Stimulated activated CD4-positive, alpha-beta T cell treated with anti-CD3 and anti-CD28 coated beads, Interleukin-1b, Interleukin-23, amount 100 ng/mL, for 1 hour (primary cell): Measurements from ENCODE around the gene RBFOX2.
"Not testable (repeated sequence)": the region's sequence is repeated elsewhere in the genome, so short reads cannot be mapped to it uniquely, and the experiment has no call there.

Experiments
- DNase-seq, 2 donors: peaks; one replicate each; pipeline ENCODE4 v3.0.0-alpha.2; 2020; ENCODE audit warnings: low read depth in 2 of 2

Gene RBFOX2

GRCh38 chr22:35777335-35777975 lies 251.2 kb downstream of the RBFOX2 start:
- DNase-seq, result no peak

GRCh38 chr22:35775339-35775738 lies 253.3 kb downstream of the RBFOX2 start:
- no peak for DNase-seq

DNA sequence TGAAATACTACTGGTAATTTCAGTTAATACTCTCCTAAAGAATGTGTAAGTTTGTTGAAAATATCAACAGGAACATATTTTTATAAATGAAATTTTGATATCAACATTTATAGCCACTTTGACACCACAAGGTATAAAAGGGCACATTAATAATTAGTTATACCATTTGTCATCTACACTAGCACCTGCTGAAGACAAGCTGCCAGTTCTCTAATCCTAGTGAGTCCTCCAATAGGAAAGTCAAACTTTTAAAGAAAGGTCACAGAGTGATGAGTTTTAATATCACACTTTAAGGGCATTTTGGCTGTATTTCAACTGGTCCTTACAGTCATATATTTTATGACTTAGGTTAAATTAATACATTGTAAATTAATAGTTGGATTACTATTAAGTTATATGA lies 258.6 kb downstream of the RBFOX2 start:
- DNase-seq, result no peak

DNA sequence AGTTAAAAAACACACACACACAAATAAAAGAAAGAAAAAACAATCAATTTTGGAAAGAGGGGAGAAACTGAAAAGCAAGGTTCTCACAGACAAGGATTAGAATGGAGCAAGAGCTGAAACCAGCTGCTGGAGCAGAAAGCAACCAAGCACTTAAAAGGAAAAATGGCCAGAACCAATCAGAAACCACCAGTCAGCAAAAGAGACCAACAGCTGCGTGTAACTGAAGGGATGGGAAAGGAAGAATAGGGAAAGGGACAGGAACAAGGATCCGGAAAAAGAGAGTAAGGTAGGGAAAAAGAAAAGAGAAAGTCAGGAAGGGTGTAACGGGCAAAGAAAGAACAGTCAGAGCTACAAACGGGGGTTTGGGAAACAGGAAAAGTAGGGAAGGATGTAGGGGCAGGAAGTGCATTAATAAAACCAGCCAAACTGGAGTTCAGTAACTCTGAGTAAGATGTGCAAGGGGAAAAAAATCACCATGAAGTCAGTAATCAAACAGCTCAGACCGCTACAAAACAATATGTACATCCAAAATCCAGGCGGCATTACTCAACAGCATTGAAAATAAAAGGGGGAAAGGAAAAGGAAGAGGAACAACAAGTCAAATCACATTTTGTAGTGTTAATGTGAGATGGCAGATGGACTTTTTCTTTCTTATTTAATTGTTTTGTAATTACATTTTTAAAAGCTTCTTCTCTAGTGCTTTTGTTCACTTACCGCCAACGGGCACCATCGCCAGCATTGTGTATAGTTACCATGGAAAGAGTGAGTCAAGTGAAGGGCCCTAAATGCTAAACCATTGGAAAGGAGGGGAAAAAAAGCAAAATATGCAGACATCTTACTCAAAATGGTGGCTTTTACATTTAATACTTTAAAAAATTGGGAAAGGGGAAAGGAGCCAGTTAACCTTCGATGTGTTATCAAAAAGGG lies 261.7 kb downstream of the RBFOX2 start:
- DNase-seq, result no peak

- DNase-seq, result no peak
Observed at GRCh38 chr22:35761037-35761436, 267.6 kb downstream of the RBFOX2 start.

DNA sequence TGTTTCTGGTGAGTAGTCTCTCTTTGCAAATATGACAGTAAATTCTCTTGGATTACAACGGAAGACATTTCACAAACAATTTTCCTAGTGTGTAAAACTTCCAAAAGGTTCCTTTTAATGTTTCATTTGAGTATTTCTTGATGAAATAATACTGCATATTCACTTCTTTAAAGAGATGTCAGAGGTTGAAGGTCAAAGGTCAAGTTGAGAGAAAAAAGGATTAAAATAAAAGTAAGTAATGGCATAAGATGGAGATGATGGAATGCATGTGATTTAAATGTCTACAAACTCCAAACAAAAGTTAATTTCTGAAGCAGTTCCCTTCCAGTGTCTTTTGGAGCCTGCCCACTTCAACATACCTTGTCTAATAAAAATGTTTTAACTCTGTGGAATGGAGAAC lies 270.2 kb downstream of the RBFOX2 start:
- DNase-seq, result no peak

GRCh38 chr22:35756722-35757121 lies 271.9 kb downstream of the RBFOX2 start:
- no peak for DNase-seq

DNA sequence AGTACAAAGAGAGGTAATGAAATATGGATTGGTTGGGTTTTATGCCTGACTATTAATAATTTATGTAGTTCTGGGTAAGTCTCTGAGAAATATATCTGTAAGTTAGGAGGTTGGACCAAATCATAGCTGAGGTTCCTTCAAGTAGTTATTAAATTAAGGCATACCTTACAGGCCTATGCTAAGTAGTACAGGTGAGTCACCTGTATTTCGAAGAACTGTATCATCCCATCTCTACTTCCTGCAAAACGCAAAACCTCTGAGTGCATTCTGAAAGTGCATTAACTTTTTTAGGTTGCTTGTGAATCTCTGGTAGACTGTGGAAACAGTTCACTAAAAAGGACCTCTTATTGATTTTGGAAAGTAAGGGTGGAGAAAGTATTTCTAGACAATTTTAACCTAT lies 273.9 kb downstream of the RBFOX2 start:
- no peak for DNase-seq

DNA sequence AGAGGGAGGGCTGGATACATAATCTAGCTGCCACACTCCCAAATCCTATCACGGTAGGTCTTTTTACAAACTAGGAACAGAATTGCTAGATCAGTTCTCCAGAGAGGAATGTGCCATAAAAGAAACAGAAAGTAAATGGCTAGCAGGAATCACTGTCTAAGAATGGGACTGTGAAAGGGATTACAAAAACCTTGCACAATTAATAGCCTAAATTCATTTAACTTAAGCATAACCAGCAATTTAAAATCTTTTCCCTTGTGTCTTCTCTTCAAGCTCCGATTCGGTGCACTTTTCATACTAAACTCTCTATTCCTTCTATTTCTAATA lies 275.8 kb downstream of the RBFOX2 start:
- no peak for DNase-seq

GRCh38 chr22:35752006-35752862 lies 276.4 kb downstream of the RBFOX2 start:
- DNase-seq, result no peak

DNA sequence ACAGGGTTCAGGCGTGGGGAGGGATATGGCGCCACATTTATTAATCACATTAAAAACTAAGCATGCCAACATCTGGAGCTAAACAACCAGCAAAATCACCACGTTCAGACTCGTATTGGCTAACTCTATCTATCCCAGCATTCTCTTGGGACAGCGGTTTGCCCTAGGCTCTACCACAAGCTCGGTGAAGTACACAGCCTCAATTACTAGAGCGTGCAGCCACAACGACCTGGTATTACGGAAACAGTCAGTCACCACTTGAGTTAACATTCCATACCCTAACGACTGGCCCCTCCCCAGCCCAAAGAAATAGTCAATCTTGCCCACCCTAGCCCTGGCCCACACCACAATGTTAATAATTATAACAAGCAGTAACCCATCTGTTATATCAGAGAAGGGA lies 278.8 kb downstream of the RBFOX2 start:
- DNase-seq, result no peak

DNA sequence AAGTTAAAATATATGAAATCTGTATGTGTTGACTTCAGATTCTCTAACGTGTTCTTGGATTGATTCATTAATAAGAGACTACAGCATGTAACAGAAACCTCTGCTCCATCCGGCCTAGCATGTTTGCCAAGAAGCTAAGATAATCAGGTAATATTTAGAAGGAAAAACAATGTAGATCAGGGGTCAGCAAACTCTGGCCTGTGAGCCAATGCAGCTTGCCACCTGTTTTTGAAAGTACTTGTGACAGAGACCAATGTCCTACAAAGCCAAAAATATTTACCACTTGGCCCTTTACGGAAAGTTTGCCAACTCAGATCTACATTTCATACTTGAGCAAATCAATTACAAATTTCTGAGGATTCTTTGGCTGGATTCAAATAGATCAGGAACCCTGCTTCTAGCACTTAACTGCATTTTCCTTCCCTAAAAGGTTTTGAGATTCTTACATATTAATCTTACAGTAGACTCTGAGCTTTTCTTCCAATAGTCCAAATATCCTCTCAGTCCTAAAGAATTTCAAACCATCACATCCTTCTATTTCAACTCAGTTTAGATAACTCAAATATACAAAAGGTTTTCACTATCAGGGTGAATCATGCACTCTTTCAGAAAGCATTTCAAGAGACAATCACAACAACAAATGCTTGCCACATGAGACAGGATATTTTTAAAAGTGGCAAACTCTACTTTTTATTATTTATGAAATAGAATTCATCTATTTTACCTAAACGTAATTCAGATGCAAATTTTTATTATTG lies 281.5 kb downstream of the RBFOX2 start:
- no peak for DNase-seq

GRCh38 chr22:35746248-35746647 lies 282.4 kb downstream of the RBFOX2 start:
- no peak for DNase-seq

- DNase-seq, result no peak
Observed at GRCh38 chr22:35743326-35743860, 285.2 kb downstream of the RBFOX2 start.

DNA sequence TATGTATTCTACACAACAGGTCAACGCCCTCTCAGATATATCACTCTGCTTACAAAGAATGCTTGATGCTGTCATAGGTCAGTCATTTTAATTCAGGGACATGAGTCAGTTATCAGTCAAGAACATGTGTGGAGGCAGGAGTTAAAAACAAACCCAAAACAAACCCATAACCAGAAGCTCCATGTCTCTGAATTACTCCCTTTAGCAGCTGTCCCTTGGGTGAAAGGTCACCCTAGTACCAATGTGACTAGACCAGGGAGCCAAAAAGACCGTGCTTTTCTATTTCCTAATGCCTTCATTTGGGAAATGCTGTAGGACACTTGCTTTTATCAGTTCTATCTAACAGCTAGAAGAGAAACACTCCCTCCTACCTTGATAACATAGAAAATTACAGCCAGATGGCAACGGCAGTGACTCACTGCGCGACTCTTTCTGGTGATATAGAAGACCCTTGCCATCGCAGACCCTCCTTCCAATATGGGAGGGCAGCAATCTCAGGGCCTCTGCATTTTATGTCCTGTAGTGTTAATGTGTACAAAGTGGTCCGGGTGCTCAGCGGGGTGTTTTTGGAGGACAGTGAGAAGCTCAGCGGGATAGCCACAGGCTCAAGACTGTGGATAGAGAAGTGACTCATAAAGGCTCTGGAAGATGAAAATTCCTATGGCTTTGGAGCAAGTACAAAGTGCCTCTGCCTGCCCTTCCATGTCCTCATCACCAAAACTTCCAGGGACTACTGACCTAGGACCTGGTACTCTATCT lies 286.1 kb downstream of the RBFOX2 start:
- no peak for DNase-seq

DNA sequence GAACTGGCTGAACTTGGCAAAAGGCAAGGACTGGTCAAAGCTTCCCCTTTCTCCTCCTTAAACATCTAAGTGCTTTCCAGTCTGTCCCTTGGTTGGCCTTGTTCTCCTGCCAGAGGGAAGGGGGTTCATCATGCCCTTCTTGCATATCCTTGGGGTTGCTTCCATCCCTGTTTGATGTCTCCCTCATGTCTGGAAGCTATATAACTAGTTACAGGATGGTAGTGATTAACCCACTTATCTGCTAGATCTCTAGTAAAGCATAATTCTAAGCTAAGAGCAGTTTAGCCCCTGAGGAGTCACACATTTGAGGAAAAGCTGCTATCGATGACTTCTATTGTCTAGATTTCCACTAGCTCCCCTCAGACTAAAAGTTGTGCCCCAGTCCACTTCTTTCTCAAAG lies 288.0 kb downstream of the RBFOX2 start:
- no peak for DNase-seq

DNA sequence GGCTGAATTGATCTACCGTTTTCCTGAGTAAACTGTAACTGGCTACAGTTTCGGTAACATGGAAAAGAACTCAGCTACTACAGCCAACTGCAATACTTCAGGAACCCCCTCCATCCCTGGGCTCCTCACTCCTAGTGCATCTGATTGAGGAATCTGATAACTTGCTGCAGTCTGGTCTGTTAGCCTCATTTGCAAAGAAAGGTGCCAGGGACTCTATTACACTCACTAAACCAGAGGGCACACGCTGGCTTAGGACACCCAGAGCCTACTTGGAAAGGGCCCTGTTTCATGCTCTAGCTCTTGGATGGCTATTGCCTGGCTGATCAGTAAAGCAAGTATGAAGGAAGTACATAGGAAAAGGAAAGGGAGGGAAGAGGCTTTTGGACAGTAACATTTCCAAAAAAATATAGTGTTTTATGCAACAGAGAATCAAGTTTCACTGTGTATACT lies 288.7 kb downstream of the RBFOX2 start:
- no peak for DNase-seq

DNA sequence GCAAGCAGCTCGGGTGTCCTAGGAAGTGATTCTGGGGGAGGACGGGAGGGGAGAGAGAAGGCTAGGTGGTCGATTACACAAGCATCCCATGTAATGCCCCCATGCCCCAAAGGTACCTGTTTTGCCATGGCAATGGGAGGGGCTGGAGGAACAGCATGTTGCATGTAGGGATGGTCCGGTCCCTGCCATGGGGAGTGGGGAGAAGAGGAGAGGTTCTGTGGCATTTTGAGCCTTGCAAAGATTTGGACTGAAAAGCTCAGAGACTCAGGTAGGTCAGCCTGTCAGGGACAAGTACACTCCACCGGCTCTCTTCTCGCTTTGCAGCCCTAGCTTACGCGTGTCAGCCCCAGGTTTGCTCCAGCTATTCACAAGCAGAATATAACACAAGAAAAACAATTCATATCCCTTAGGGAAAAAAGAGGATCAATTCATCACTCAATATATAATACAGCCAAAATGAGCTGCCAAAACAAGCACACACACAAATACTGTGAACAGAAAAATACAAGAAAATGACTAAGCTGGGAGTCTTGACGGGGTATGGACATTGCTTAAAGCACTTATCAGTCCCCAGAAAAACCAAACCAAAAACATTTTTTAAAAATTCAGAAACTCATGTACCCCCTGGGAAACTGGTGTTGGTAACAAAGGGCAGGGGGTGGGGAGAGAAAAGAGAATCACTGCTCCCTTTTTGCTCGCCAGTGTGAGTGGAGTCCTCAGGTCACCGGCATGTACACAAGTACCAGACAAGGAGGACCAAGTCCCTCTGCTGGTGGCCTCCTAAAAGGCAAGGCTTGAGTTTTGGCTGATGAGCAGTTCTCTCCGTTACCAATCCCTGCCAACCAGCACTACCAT lies 289.3 kb downstream of the RBFOX2 start:
- no peak for DNase-seq

GRCh38 chr22:35737886-35738285 lies 290.7 kb downstream of the RBFOX2 start:
- not testable (repeated sequence) for DNase-seq

DNA sequence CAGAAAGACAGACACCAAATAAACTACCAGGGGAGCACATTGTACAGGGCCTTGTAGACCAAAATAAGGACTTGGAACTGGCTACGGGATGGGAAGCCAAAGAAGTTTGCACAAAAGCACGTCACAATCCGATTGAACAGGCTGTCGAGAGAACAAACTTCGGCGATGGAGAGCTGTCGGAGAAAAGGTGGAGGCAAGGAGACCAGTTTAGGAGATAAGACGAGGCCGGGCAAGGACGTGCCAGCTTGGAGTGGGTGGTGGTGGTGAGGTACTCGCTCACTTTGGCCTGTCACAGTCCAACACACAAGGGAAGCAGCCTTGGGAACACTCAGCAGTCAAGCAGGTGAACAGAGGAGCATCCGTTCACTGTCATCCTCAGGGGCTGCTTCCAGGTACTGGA lies 291.9 kb downstream of the RBFOX2 start:
- DNase-seq, result no peak
